GM19397 (cell line): ENCODE measurements around the gene SARDH.
"Not testable (repeated sequence)": the region's sequence is repeated elsewhere in the genome, so short reads cannot be mapped to it uniquely, and the experiment has no call there.

Experiments used
- ATAC-seq: cut with Tn5 transposase; IDR thresholded peaks from one replicate; pipeline ENCODE4 v1.9.1; 2021; ENCODE audit warnings: mild to moderate bottlenecking, moderate library complexity; ENCODE audit not compliant: unreplicated experiment

The SARDH gene

DNA sequence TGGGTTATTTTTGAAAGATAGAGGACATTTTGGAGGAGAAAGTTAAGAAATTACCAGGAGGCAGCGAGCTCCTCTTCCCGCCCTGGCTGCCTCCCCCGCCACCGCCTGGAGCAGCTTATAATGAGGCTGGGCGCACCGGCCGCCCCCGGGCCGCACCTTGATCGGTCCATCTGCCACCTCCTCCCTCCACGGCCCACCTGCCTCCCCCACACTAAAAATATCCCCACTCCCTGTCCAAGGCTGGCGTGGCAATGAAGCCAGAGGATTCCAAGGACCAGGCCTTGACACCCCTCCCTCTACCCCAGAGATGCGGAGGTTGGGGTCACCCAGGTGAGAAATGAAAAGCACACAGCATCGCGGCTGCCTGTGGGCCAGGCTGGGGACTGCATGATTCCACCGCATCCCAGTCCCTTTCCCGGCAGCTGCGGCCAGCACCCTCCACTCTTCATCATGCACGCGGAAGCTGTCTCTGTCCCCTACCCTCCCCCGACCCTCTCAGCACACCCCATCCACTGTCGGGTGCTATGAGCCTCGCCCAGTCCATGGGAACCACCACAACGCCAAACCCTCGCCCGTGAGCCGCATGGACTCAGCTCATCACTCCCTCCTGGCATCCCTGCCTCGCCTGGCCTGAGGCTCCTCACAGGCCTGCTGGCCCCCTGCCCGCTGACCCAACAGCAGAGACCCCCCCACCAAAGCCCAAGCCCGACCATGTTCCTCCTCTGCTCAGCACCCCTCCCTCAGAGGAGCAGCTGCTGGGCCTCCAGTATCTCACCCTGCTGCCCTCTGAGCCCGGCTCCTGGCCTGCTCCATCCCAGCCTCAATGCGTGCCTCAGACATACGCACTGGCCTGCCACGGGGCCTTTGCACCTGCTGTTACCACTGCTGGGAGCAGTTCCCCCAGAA, 50.0 kb downstream of the SARDH start:
- no peak for ATAC-seq

DNA sequence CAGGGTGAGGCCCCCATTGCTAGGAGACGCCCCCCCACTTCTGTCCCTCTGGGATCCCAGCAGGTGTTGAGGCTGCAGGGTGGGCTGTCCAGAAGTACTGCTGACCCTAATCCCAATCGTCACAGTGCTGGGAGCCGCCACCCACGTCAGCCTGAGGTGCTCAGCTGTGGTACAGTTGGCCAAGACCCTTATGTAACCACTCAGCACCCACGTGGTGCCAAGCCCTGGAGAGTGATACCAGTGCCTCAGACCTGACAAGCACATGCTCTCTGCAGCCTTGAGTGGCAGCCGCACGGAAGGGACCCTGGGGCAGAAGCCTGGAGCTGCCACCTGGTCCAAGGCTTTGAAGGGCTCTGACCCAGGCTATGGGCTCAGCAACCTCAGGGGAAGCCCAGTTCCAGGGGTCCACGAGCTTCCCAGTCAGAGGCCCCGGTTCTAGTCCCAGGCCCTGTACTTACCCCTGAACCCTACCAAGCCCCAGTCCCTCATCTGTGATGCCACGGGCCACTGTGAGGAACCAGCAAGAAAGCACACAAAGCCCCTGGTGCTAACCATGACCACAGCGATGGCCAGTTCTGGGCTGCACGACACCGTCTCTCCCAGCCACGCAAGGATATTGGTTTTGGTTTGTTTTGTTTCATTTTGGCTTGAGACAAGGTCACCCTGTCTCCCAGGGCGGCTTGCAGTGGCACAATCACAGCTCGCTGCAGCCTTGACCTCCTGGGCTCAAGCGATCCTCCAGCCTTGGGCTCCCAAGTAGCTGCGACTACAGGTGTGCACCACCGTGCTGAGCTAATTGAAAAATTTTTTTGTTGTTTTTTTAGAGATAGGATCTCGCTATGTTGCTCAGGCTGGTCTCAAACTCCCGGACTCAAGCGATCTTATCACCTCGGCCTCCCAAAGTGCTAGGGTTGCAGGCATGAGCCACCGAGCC, 51.2 kb downstream of the SARDH start:
- ATAC-seq: no peak

DNA sequence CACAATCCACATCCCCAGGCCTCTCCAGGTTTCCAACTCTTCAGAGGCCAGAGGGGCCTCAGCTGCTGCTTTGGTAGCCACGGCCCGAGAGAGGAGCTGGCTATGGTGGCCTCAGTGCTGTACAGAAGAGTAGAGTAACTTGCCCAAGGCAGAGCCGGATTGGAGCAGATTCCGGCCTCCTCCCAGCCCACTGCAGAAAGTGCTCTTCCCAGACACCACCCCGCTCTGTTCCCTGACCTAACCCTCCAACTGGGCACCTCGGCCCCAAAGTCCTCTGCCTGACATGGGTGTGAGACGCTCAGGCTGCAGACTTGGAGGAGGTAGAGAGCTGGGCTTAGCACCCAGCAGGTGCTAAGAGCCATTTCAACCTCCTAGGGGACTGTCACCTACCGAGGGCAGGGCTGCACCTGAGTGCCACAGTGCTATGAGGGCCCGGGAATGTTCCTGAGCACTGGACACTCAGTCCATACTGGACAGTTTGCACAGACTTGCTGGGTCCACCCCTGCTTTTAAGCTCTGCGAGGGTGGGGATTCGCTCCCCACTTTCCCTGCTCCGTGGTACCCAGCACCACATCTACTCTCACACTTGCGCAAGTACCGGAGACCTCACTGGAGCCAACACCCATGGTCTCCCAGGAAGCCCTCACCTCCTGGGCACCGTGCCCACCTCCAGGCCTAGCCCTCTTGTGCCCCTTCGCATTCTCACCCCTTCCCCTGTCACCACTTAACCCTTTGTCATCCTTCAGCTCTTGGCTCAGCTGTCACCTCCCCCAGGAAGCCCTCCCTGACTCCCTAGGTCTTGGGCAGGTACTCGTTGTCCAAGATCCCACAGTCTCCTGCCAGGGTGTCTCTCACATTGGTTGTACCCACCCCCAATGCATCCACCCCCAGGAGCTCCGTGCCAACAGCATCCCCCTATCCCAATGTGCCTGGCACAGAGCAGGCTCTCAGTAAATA, 52.2 kb downstream of the SARDH start:
- ATAC-seq: no peak

DNA sequence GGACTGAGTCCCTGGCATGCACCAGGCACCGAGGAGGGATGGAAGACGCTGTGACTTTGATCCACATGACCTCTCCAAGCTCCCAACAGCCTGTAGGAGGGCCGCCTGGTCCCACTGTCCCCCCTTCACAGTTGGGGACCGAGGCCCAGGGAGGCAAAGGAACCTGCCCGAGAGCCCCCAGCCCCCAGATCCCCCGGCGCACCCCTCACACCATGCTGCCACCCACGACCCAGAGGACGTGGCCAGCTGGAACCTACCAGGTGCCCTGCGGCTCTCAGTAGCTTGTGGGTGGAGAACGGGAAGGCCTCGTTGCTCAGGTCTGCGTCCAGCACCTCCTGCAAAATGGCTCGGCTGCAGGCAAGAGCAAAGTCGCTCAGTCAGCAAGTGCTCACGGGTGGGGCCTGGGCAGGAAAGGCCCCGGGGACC, 53.2 kb downstream of the SARDH start:
- no peak for ATAC-seq

DNA sequence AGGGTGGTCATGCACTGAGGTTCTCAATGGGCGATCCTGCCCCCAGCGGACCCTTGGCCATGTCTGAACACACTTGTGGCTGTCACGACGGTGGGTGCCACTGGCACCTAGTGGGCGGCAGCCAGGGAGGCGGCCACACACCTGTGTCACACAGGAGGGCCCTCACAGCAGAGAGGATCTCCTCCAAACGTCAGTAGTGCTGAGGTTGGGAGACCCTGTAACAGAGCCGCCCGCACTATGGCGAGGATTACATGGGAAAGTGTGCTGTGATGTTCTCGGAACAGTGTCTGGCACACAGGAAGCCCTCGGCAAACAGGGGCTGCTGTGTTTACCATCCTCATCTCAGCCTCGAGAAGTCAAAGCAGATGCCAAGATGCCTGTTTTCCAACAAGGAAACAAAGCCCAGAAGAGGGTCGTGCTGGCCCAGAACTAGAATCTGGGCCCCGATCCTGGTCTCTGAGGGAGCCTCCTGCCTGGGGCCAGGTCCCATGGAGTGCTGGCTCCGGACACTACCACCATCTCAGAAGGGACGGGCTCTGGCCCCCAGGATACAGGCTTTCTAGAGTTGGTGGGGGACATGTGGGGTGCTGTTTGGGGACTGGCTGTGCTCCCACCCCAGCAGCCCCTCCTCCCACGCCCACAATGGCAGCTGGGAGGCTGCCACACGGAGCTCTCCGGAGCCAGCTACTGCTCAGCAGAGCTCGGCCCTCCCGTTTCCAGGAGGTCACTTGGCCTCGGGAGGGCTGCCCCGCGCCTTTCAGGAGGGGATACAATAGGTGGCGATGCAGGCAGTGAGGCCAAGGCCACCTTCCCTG, 53.8 kb downstream of the SARDH start:
- no peak for ATAC-seq

DNA sequence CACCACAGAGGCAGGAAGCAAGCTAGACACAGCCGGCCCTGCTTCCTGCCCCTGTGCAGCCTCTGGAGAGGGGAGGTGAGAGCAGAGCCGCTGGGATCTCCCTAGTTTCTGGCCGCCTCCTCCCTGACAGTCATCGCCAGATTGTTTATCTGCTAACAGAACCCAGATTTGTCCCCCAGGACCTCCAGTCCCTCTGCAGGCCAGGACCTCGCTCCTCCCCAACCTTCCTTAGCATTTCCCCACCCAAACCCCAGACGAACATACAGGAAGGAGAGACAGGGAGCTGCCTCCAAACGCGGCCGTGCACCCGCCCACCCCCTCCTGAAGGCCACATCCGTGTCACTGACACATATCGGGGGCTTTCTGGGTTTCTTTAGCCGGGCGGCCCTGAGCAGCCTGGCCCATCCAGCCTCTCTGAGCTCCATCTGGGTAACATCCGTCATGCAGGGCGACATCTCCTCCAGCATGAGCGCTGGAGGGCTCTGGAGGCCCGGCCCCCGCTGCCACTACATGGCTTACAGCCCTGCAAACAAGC, 54.5 kb downstream of the SARDH start:
- ATAC-seq: no peak

DNA sequence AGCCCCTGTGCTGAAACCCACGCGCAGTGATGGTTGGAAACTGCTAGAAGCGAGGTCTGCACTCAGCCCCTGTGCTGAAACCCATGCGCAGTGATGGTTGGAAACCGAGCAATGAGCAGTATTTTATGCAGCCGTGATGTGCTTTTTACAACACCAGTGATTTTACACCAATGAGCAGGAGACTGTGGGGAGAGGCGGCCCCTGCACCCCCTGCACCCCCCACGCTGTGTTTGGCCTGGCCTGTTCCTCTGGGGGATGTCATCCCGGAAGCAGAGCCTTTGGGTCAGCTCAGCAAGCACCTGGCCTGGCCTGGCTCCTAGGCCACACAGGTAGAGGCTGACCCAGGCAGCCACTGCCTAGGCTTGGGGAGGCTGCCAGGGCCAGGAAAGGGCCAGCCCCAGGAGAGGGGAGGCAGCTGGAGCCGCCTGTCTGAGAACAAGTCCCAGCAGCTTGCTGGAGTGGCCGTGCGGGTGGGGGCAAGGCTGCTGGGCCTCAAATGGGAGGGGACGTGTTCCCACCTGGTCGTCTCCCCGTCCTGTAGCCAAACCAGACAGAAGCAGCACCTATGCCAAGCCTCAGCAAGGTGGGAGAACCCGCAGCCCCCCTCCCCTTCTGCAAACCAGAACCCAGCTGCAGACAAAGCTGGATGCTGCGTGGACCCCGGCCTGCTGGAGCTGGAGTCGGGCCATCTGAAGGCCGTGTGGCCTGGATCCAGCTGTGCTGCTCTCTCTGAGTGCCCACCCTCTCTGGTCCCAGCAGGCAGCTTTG, 55.1 kb downstream of the SARDH start:
- ATAC-seq: no peak

DNA sequence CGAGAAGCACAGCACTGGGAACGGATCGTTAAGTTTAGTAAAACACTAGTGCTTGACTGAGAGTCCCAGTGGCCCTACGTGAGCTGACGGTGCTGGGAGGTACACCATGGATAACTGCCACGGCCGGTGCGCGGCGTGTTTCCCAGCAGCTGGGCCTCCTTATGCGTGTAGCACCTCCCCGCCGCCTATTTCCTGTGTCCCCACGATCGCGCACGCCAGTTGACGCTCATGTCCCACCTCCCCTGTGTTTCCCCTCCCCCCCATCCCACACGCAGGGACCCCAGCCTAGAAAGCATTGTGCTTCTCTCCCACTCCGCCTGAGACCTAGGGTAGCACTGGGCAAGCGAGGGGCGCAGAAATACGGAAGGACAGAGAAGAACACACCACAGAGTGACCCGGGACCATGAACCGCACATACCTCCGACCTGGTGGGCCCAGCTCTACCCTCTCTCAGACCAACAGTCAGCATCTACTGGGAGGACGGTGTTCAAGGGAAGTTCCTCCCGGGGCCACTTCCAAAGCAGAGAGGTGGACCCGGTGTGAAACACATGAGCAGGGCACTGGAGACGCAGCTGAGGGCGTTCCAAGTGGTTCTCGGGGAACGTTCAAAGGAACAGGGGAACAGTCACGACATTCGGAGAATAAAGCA, 56.4 kb downstream of the SARDH start:
- ATAC-seq: no peak

DNA sequence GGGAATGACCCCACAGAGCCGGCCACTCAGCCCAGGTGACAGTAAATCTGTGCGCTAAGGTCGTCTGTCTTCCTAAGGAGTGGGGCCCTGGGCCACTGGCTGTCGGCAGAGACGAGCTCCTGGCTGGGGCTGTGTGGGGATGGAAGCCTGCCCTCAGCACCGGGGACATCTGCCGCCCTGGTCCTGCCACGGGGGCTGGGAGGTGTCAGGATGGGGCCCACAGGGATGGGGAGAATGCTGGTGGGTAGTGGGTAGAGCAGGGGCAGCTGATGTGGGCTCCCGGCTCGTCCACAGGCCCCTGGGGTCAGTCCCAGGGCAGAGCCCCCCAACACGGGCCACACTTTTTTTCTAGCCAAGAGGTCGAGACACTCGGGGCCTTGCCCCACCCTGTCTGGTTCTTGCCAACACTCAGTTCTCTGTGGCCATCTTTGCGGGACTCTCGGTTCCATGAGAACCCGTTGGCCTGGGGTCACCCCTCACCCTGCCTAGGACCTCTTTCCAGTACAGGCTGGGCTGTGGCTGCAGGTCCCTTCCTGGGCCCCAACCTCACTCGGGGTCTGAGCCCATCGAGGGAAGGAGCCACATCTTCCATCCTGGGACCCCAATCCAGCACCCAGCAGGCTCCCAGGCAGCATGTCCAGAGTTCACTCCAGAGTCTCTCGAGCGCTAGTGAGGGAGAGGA, 57.0 kb downstream of the SARDH start:
- ATAC-seq: no peak

DNA sequence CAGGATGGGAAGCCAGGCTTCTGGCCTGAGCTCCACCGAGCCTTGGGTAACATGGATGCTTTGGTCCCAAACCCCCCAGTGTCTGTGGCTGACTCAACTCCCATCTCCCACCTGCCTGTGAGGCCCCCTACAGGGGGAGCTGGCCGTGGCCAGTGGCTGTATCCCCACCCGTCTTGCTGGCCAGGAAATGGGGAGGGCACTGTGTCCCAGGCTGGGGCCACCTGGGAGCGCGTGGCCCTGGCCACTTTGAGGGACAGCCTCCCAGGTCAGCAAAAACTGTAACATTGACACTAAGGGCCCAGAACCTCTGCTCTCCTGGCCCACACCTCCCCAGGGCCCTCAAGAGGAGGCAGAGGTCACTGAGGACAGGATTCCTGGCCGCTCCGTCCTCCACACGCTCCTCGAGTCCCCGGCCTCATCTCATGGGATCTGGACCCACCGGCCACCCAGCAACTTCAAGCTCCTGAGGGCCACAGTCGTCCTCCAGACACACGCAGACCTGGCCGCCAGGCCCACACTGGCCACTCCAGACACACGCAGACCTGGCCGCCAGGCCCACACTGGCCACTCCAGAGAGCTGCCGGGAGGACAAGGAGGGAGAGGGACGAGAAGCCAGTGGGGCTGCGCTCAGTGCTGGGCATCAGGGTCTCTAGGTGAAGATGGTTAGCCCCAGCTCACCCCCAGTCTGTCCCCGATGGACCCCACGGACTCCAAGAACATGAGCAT, 57.7 kb downstream of the SARDH start:
- ATAC-seq: no peak

DNA sequence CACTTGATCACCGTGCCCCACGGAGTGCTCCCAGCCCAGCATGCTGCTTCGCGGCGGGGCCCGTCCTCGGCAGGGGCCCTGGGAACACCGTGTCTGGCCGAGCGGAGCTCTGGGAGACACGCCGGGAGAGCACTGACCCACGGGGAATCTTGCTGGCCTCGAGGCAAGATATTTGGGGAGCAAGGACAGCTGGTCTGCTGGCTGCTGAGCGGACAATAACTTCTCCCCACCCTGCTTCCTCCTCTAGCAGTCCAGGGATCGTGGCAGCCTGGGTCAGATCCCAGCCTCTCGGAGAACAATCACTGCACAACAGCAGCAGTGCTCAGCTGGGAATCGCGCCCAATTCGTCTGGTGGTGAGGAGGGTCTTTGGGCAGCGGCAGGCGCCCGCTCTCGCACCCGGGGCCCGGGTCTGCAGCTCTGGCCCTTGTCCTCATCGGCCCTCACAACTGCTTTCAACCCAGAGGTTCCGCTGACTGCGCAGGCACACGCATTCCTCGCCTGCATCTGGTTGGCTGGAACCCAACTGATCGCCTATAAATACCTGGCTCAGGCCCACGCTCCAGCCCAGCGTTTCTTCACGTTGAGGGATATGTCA, 58.6 kb downstream of the SARDH start:
- ATAC-seq: no peak

DNA sequence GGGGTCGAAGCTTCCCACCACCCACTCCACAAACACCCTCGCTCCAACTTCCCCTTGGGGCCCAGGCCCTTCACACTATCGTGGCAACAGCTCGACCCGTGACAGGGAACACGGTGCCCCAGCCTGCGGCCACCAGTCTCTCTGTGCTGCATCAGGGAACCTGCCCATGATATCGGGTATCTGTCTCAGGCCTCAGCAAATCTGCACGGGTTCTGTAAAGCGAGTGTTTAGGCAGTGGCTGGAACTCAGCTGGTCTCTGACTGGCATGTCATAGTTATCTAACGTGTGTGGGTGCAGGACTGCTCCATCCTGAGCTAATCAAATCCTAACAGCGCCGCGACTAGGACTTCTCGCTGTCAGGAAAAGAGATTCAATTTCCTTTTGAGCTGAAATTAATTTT, 59.1 kb downstream of the SARDH start:
- ATAC-seq: no peak

DNA sequence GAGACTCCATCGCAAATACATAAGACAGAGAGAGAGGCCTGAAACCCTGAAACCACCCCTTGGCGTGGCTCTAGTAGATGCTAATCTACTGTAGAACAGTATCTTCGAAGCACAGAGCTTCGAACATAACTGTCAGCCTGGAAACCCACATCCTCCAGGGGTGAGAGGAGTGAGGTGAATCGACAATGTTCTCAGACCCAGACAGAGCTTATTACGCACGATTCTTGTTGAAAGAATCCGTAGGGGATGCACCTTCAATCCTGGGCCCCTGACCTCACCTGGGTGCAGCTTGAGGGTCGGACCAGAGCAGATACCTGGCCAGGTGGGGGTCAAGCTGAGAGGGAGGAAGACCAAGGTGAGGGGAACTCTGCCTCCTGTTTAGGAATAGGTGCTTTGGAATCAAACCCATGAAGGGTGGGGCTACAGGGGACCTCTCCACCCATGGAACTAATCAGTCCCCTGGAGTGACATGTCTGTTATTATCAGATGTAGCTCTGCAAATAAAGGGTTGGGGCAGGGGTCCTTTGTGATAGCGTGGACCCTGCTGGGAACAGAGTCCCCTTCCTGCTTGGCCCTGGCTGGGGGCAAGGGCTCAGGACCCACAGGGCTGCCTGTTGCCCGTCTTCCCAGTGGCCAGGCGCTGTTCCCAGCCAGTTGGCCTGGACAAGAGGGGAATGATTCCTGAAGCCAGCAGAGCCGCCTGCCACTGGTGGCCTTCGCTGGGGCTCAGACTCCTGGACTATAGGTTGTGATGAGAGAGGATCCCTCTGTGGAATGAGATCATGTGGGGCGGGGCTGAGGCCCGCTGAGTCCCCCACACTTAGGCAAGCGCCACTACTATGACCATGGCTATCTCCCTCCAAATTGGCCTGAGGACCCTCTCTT, 60.8 kb downstream of the SARDH start:
- no peak for ATAC-seq

DNA sequence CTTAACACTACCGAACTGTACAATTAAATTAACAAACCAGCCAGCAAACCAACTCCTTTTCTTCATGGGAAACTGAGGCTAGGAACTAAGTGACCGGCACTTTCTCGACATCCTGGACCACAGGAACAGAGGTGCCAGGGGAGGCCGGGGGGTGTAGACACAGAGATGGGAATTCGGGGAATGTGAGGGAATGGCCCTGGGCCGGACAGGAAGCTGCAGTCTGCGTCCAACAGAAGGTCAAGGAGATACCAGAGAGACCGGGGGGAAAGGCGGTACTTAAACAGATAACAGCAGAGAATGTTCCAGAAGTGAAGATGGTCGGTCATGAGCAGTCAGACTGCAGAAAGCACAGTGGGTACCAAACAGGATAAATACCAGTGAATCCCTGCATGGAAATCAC, 61.7 kb downstream of the SARDH start:
- no peak for ATAC-seq

DNA sequence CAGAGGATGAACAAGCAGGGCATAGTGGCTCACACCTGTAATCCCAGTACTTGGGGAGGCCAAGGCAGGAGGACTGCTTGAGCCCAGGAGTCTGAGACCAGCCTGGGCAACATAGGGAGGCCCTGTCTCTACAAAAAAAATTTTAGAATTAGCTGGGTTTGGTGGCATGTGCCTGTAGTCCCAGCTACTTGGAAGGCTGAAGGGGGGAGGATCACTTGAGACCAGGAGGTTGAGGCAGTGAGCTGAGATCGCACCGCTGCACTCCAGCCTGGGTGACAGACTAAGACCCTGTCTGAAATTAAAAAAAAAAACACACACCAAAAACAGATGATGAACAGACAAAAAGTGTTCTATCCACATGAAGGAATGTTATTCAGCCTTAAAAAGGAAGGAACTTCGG, 62.4 kb downstream of the SARDH start:
- not testable (repeated sequence) for ATAC-seq

DNA sequence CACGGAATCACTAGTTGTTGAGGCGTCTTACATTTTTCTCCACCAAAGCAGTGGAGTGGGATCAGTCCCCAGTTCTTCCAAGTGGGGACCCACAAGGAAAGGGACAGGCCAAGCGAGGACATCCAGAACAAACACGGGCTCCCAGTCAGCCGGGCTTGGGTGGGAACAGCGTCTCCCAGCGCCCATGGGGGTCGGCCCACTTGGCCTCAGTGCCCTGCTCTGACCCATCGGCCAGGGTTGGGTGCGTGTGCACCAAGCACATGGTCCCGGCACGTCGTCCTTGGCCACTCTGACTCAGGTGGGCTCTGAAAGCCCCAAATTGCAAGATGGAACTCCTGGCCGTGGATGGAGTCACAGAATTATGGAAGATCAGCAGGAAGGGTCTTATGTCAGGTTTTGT, 64.1 kb downstream of the SARDH start:
- ATAC-seq: no peak
